Hair follicle dermal papilla cell (primary cell): ENCODE results near the gene CER1. TPM values are rescaled to one million over a fixed set of nuclear protein-coding genes. Genes with fewer than 3 reads are reported as not detected.

ENCODE experiments used
- total RNA-seq: library from RNA; depleted of rRNA; stranded (reverse); fragments of >200 nt; gene quantifications from 2 replicates; pipeline ENCODE4 v1.2.3, GENCODE V29; 2012

Gene CER1, protein sequence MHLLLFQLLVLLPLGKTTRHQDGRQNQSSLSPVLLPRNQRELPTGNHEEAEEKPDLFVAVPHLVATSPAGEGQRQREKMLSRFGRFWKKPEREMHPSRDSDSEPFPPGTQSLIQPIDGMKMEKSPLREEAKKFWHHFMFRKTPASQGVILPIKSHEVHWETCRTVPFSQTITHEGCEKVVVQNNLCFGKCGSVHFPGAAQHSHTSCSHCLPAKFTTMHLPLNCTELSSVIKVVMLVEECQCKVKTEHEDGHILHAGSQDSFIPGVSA
- not detected in 2 replicates for total RNA-seq

DNA sequence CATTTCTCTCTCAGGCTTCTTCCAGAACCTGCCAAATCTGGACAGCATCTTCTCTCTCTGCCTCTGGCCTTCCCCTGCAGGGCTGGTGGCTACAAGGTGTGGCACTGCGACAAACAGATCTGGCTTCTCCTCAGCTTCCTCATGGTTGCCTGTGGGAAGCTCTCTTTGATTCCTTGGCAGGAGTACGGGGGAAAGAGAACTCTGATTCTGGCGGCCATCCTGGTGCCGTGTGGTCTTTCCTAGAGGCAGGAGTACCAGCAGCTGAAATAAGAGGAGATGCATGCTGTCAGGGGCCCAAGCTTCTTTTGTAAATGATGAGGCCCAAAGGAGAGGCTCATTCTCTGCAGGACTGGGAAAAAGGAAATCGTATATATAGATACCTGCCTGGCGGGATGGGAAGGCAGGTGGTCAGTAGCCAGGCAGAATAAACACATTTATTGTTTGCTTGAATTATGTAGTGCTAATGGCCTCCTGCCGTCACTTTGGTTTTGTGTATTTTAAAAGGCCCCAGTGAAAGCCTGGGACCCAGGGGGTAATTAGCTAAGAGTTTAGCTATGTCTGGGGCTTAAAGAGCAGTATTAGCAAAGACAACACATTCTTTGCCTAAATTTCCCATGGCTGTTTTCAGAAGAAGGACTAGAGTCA lies at the start of gene CER1:
Gene CER1, minus strand, starts transcription at position 343 of the 645 bp plus-strand sequence. Its CDS starts 61 bp downstream, at position 282.

DNA sequence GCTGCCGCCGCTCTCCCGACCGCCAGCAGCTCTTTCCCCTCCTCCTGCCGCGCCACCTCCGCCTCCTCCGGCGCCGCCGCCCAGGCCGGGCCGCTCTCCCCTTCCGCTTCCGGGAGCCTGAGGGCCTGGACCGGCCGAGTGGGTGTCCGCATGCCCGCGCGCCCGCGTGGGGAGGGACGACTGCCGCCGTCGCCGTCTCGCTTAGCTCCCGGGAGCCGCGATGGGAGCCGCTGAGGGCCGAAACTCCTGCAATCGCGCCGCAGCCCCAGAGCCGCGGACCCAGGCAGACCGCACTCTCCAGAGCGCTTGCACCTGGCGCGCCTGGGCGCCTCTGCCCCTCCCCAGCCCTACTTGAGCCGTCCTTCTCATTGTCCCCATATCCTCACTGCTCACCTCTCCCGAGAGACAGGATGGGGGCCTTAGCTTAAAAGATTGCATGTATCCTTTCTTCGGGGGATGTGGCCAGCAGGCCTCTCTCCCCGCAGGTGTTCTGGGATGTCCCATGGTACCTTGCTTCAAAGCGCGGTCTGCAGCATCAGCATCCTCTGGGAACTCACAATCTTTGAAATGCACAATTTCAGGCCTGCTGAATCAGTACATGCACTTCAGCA lies 29.2 kb downstream of the CER1 start, which contains the start of gene ZDHHC21:
Gene ZDHHC21, minus strand, starts transcription at position 182 of the 611 bp plus-strand sequence. CDS start 19,092 bp downstream, outside the sequence.

Other genes starting within 250 kb of the CER1 start
- gene ZDHHC21, start 29.3 kb downstream of the CER1 start, total RNA-seq: 9.5 and 15.6 TPM in 2 replicates
- gene FREM1, start 187.7 kb upstream of the CER1 start, total RNA-seq: 0.61 and 0.97 TPM in 2 replicates